Embryonic facial prominence (tissue), 1 donor: ENCODE measurements around the gene NAGK.
"Not testable (repeated sequence)": the region's sequence is repeated elsewhere in the genome, so short reads cannot be mapped to it uniquely, and the experiment has no call there.

Experiments
- DNase-seq: peaks from one replicate; pipeline ENCODE4 v3.0.0-alpha.2; 2016; ENCODE audit errors: extremely low spot score

Gene NAGK

DNA sequence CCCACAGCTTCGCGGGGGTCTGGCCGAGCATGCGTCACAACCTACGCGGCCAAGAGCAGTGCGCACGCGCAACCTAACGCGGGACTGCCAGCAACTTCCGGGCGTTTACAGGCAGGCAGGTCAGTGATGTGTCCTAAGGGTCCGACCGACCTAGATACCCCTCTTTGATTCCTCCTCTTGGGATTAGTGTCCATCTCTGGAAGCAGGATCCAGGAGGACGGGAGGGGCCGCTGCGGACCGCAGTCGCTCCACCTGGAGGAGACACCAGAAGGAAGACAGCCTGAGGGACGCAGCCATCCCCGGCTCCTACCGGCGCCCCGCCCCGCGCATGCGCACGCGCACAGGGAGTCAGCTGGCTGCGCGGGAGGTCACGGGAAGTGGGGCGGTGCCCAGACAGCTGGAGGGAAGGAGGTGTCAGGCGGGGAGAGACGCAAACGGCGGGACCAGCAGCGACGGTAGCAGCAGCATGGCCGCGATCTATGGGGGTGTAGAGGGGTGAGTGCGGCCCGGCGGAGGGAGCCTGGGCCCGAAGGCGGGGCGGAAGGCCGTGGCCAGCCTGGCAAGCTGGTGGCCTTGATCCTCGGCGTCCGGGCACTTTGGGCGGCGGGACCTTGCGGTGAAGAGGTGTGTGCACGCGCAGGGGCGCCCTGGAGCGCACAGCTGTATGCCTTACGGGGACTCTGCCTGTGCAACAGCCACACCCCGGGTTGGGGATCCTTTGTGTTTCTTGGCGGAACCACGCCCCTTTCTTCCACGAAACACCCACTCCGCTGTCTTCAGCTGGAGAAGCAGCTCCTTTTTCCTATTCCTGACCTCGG lies at the start of gene NAGK:
NAGK (plus strand) TSS at position 431 of the 818 bp plus-strand sequence; CDS start at position 467, 36 bp downstream.
- peak; percentile 89 for DNase-seq

DNA sequence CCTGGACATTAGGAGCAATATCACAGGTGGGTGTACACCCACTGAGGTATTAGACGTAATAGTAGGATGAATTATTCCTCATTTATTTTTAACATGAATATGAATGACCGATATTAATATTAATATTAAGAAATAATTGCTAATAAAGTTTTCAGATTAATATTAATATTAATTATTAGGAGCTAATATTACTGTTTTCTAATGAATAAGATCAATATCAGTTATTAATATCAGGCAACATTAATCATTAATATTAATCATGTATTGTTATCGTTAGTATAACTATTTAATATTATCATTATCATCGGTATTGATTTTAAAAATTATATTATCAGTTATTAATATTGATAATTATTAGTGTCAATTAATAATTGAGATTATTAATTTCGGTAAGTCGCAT lies 48.5 kb upstream of the NAGK start:
- not testable (repeated sequence) for DNase-seq

DNA sequence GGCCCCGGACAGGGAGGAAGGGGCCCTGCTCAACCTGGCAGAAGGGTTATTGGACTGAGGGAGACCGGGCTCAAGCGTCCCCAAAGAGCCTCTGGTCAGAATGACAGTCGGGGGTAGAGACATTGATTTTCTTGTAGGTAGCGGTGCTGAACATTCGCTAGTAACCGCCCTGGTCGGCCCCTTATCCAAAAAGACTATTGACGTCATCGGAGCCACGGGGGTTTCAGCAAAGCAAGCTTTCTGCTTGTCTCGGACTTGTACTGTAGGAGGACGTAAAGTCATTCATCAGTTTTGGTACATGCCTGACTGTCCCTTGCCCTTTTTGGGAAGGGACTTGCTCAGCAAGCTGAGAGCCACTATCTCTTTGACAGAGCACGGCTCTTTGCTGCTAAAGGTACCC lies 47.1 kb upstream of the NAGK start:
- not testable (repeated sequence) for DNase-seq

DNA sequence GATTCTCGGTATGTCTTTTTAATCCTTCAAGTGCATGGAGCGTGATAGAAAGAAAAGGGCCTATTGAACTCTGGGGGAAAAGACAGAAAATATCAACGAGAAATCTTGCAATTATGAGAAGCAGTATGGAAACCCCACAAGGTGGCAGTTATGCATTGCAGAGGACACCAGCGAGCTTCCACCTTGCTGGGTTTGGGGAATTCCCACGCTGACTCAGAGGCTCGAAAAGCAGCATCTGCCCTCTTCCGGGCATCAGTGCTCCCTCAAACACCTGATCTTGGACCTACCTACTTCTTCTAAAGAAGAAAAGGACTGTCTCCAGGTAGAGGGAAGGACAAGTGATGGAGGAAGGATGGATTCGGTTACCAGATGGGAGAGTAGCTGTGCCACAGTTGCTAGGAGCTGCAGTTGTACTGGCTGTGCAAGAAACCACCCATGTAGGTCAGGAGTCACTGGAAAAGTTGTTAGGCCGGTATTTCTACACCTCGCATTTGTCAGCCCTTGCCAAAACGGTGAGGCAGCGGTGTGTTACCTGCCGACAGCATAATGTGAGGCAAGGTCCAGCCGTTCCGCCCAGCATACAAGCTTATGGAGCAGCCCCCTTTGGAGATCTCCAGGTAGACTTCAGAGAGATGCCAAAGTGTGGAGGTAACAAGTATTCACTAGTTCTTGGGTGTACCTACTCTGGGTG lies 44.8 kb upstream of the NAGK start:
- not testable (repeated sequence) for DNase-seq

DNA sequence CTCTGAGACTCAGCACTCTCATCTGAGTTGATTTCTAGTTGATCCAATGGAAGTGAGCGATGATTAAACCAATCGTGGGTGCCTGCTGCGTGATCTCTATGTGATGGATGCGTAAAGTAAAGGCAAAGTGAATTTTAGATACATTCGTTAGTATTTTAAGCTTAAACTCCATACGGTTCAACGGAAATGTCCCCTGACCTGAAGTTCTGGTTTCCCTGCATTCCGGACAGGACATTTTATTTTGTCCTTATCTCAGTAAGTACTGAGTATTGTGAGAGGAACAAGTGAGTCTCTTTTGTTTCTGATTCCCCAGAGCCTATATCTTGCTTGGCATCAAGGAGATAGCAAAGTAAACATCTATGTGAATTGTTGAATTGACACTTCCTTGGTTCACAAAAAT lies 32.2 kb upstream of the NAGK start:
- DNase-seq, result not testable (repeated sequence)

DNA sequence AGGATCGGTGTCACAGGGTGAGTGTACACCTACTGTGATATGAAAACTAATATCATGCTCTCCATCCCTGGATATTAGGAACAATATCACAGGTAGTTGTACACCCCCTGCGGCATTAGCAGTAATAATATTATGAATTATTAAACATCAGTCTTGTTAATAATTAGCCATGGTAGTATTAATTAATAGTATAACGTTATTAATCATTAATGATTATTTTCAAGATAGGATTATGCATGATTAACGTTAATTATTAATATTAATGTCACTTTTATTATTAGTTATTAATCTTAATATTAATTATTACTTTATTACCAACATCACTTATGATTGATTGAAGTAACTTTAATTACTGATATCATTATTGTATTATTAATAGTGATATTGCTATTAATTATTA lies 26.2 kb upstream of the NAGK start:
- DNase-seq, result no peak

DNA sequence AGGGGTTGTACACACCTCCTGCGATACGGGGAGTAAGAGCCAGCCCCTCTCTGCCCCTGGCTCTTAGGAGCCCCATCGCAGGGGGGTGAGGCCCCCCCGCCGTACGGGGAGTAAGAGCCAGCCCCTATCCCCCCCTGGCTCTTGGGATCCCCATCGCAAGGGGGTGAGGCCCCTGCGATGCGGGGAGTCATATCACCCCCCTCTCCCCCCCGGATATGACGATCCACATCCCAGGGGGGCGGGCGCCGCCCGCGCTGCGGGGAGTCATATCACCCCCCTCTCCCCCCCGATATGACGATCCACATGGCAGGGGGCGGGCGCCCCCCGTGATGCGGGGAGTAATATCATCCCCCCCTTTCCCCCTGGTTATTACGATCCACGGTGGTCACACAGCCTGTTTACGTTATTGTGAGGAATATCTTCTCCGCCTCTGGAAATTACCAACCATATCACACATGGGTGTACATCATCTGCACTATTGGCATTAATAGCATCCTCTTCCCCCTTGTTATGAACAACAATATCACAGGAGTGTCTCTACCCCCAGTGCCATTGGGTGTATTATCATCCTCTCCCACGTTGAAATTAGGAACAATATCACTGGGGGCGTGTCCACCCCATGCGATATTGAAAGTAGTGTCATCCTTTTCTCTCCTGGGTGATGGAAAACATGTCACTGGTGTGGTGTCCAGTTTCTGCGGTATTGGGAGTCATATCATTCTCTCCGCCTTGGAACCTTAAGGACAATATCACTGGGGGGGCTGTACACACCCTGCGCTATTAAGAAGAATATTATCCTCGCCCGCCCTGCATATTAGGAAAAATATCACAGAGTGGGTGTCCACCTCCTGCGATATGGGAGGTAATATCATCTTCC lies 24.7 kb upstream of the NAGK start:
- no peak for DNase-seq

DNA sequence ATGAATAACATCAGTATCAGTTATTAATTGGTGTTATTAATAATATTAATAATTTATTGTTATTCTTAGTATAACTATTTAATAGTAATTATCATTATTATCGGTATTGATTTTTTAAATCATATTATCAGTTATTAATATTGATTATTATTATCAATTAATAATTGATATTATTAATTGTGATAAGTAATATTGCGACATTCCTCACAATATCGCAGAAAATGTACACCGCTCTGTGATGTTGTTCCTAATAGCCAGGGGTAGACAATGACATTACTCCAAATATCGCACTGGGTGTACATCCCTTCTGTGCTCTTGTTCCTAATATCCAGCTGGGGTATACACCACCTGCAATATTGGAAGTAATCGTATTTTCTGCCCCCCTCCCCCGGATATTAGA lies 23.3 kb upstream of the NAGK start:
- no peak for DNase-seq

DNA sequence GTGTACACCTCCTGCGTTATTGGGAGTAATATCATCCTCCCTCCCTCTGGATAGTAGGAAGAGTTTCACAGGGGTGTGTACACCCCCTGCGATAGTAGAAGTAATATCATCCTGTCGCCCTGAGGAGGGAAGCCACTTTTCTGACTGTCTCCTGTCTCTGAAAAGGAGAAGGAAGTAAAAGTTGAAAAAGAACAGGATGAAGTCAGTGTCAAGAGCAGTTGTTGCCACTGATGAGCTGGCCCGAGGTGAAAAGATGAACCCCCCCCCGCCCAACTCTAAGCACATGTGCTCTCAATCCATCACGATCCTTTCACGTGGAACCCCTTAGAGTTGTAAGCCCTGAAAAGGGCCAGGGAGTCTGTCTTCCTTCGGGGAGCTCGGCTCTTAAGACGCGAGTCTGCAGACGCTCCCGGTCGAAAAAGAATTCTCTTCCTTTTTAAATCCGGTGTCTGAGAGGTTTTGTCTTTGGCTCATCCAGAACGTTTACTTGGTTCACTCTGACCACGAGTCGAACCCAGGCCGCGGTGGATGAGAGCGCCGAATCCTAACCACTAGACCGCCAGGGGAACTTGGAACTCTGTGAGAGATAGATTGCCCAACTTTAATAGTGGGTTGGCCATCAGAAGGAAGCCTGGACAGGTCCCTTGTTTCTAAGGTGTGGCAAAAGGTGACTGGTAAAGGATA lies 22.4 kb upstream of the NAGK start:
- no peak for DNase-seq

DNA sequence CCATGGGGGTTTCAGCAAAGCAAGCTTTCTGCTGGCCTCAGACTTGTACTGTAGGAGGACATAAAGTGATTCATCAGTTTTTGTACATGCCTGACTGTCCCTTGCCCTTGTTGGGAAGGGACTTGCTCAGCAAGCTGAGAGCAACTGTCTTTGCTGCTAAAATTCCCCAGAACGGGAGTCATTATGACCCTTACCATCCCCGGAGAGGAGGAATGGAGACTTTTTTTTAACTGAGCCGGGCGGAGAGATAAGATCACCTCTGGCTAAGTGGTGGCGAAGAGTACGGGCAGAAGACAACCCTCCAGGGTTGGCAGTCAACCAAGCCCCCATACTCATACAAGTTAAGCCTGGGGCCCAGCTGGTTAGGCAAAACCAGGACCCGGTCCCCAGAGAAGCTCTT lies 20.4 kb upstream of the NAGK start:
- DNase-seq, result no peak

DNA sequence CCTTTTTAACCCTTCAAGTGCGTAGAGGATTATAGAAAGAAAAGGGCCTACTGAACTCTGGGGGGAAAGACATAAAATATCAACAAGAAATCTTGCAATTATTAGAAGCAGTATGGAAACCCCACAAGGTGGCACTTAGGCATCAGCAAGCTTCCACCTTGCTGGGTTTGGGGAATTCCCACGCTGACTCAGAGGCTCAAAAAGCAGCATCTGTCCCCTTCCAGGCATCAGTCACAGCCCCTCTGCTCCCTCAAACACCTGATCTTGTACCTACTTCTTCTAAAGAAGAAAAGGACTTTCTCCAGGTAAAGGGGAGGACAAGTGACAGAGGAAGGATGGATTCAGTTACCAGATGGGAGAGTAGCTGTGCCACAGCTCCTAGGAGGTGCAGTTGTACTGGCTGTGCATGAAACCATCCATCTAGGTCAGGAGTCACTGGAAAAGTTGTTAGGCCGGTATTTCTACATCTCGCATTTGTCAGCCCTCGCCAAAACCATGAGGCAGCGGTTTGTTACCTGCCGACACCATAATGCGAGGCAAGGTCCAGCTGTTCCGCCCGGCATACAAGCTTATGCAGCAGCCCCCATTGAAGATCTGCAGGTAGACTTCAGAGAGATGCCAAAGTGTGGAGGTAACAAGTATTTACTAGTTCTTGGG lies 18.6 kb upstream of the NAGK start:
- DNase-seq, result not testable (repeated sequence)

DNA sequence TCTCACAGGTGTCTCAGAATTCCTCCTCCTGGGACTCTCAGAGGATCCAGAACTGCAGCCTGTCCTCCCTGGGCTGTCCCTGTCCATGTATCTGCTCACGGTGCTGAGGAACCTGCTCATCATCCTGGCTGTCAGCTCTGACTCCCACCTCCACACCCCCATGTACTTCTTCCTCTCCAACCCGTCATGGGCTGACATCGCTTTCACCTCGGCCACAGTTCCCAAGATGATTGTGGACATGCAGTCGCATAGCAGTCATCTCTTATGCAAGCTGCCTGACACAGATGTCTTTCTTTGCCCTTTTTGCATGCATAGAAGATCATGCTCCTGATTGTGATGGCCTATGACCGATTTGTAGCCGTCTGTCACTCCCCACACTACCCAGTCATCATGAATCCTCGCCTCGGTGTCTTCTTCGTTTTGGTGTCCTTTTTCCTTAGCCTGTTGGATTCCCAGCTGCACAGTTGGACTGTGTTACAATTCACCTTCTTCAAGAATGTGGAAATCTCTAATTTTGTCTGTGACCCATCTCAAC lies 13.2 kb upstream of the NAGK start:
- not testable (repeated sequence) for DNase-seq

DNA sequence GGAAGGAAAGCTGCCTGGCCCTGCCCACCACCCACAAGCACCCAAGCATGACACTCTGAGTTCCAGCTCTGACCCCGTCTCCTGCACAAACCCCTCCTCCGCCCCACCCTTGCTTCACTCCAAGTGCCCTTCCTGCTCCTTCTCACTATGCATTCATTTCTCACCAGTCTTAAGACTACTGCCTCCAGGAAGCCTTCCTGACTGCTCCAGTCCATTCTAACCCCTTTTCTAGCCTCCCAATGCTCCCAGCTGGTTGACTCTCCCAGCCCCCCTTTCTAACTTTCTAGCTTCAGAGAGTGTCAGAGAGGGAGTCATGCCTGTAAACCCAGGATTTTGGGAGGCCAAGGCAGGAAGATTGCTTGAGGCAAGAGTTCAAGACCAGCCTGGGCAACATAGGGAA lies 8.2 kb upstream of the NAGK start:
- DNase-seq, result no peak

DNA sequence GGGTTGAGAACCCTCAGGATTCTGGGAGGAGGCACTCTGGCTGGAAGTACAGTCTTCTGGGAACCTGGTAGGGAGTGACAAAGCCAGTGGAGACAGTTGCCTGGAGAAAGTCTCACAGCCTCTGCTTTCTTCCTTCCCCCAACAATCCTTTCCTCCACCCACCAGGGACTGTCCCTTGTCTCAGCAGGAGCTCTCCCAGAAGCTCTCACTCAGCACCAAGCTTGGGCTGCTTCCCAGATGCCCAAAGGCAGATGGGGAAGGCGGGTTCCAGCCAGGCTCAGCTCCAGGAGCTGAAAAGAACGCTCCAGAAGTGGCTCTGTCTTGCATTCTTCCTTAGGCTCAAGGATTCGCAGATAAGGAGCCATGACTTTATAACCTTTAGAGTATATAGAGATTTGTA lies 7.6 kb upstream of the NAGK start:
- no peak for DNase-seq

DNA sequence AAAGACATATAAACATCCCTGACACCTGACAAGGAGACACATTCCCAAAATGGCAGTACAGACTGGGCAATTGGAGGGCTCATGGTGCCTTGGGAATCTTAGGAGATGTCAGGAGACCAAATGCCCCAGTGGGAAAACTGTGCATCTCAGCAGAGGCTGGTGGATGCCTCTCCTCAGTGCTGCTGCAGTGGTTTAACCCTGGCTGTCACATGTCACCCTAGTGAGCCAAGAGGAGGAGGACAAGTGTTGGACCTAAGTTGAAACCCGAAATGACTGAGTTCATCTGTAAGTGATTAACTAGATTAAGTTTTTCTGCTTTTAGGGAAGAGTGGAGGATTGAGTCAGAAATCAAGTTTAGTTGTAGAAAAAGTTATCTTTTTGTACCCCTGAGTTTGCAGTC lies 5.2 kb upstream of the NAGK start:
- no peak for DNase-seq

DNA sequence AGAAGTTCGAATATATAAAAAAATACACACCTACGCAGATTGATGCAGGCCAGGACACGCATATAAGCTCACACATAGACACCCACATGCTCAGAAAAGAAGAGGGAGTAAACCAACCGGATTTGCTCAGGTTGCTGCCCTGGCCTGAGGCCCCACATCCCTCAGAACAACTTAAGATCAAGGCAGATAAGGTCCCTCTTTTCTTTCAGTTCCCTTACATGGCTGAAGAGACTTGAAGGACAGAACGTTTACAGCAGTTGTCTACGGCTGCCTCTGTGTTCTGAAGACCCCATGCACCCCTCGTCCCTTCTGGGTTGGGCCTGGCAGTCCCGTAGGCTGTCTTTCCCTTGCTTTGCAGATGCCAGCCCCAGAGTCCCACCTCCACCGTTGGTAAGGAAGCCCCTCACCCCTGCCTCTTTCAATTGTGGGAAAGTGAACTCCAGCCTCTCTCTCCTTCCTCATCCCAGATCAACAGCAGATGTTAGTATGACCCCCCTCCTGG lies 4.3 kb upstream of the NAGK start:
- no peak for DNase-seq

DNA sequence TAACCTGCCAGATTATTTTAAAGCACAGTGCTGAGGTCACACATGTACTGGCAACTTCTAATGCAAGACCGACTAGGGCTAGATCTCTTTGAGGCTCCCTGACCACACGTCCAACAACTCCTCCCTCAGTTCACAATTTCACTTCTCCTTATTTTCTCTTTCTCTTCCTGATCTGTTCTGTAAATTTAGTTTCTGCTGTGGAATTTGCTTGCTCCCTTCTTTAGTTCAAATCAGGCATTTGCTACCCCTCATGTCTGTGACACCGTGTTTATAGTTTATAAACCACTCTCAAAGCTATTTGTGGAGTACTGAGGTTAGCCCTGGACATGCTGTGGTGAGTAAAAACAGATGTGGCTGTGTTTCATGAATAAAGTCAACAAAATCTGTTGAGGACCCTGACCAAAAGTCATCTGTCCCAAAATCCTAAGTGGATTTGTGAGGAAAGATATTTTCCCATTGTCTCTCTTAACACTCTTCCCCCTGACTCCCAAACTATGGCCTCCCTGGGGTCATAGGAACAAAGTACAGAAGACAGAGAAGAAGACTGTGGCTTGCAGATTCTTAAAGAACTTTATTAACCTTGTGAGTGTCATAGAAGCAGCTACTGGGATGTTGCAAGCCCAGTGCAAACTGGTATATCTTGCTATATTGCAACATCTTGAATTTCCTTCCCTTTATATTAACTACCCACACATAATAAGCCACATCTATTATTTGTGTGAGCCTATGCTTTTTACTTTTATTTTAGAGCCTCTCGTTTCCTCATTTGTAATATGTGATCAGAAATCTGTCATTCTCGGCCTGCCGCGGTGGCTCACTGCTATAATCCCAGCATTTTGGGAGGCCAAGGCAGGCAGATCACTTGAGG lies 3.5 kb upstream of the NAGK start:
- no peak for DNase-seq

DNA sequence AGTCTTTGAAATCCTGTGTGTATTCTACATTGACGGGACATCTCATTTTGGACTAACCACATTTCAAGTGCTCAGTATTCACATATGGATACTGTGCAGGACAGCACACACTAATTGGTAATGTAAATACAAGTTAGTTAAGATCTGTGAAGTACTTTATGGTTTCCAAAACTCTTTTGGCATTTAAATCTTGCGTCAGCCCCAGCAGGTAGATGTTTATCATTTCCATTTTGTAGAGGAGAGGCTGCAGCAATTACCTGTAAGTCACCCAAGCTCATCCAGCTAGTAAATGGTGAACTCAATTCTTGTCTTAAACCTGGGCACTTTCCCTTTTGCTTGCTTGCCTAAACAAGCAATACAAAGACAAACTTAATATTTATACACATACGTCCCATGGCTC lies 1.6 kb upstream of the NAGK start:
- DNase-seq, result no peak

DNA sequence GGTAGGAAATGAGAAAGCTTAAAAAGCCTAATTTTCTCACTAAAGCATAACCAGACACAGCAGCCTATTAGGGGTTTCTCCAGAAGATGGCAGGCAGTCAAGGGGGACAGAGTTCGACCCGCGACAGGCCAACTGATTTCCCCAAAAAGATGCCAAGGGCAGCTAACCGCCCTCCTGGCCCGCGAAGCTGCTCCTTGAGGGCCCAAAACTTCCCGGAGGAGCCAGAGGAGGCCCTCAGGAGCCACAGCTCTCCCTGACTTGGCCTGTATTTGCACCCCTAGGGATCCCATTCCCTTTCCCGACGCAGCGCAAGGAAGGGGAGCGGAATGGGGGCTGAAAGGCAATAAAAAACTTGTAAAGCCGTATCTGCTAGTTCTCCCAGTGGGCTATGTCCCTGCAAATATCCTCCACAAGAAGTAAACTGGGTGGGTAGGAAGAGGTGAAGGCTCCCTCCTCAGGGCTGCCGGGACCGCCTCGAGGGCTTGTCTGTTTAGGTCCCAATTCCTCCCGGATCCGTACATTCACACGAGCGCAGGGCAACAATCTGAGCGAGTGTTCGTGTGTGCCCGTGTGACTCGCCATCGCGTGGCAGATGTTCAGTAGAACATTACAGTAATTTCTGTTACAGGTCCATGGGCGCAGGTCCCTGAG lies 756 bp upstream of the NAGK start:
- DNase-seq, result no peak
